Measurements from ENCODE around the gene FBXO17. TPM values are rescaled to one million over a fixed set of nuclear protein-coding genes. Genes with fewer than 3 reads are reported as not detected.
"Not testable (repeated sequence)": the region's sequence is repeated elsewhere in the genome, so short reads cannot be mapped to it uniquely, and the experiment has no call there.

The FBXO17 gene
- total RNA-seq, 2 experiments from 2014 or later, result not detected

DNA sequence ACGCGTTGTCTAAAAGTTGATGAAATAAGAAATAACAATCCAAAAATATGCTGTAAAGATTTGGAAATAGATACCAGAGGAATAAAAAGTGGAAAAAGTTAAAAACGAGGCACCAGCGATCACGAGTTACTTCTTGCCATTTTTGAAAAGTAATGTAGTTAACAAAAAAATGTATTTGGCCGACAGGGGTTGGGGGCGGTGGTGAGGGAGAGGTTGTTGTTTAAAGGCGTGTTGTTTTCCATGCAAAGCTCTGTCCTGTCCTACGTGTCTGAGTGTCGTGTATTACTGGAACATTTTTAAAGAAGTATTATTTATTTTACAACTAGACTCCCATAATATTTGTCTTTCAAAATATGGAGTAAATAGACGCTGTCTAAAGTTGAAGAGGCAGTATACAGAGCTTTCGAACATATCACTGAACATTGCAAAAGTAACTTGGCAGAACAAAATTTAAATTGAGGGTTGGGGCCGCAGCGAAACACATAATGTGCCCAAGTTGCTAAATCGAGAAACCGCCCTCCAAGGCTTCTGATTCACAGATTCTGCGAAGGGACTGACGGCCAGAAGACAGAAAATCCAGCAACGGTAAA lies 823 bp downstream of the FBXO17 start:
- CTCF ChIA-PET, result interaction anchor here (0.6 to 1.3 kb wide), 2 partner anchors 12 to 455 kb away, joined by 3 to 4 read pairs; no protein-coding TSS in a partner anchor

DNA sequence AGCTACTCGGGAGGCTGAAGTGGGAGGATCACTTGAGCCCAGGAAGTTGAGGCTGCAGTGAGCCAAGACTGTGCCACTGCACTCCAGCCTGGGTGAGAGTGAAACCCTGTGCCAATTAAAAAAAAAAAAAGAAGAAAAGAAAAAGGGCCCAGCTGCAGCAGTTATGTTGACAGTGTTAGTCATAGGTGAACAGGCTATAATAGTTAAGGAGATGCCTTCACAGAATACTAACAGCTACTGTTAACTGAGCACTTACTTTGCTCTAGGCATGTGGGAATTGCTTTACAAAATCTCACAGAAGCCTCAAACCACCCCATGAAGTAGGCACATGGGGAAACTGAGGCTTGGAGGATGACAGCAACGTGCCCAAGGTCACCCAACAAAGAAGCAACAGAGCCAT lies 3.9 kb downstream of the FBXO17 start:
- Histone ChIP-seq H3K27ac (ENCODE audit: low read depth in 1 of 2, low read length in 2 of 2) (no peak overlapping the region), H3K4me3 (ENCODE audit: low read length) (no peak overlapping the region), H3K9me3 (ENCODE audit: control insufficient read depth in 1 of 2, insufficient read depth in 1 of 2, low read length in 2 of 2) (peaks cover 0 to 7% of the 10 kb centered on the region in 2 experiments), H3K4me1 (ENCODE audit: insufficient read depth, low read length) (peaks cover 10% of the 10 kb centered on the region), H3K36me3 (ENCODE audit: insufficient read depth, low read length) (no peaks in the 10 kb centered on the region), H3K27me3 (ENCODE audit: control insufficient read depth in 1 of 2, insufficient read depth in 2 of 2, low read length in 2 of 2) (peaks cover 14 to 21% of the 10 kb centered on the region in 2 experiments)
- TF ChIP-seq, protein P1, sequence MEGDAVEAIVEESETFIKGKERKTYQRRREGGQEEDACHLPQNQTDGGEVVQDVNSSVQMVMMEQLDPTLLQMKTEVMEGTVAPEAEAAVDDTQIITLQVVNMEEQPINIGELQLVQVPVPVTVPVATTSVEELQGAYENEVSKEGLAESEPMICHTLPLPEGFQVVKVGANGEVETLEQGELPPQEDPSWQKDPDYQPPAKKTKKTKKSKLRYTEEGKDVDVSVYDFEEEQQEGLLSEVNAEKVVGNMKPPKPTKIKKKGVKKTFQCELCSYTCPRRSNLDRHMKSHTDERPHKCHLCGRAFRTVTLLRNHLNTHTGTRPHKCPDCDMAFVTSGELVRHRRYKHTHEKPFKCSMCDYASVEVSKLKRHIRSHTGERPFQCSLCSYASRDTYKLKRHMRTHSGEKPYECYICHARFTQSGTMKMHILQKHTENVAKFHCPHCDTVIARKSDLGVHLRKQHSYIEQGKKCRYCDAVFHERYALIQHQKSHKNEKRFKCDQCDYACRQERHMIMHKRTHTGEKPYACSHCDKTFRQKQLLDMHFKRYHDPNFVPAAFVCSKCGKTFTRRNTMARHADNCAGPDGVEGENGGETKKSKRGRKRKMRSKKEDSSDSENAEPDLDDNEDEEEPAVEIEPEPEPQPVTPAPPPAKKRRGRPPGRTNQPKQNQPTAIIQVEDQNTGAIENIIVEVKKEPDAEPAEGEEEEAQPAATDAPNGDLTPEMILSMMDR (IDR thresholded peaks at IDR 0.05), result no peak
- H3K27me3 Mint-ChIP-seq, result peaks cover 26% of the 10 kb centered on the region
- POLR2A ChIA-PET, result no interaction called here
- no peak overlapping the region for H3K4me3 Mint-ChIP-seq
- no peaks in the 10 kb centered on the region for H3K9me3 Mint-ChIP-seq
- DNase-seq (no peak), ATAC-seq (ENCODE audit: poor library complexity) (no peak)
- no peaks in the 10 kb centered on the region for H3K36me3 Mint-ChIP-seq (ENCODE audit: low read depth)
- H3K4me1 Mint-ChIP-seq (ENCODE audit: low read depth), result peaks cover 9% of the 10 kb centered on the region
- CTCF ChIA-PET, result interaction anchor here (0.7 kb wide), 1 partner anchor 1170 kb away, joined by 3 read pairs; no protein-coding TSS in a partner anchor
- no peak overlapping the region for H3K27ac Mint-ChIP-seq
- intact Hi-C loops (cut with DNase I, micrococcal nuclease), result no loop called here

More for the DNA sequence above, 823 bp downstream of the FBXO17 start:
- peaks cover 10% of the 10 kb centered on the region for H3K4me1 ChIP-seq (ENCODE audit: insufficient read depth, low read length)
- no peaks in the 10 kb centered on the region for H3K9me3 Mint-ChIP-seq
- H3K4me1 Mint-ChIP-seq (ENCODE audit: low read depth), result peaks cover 9% of the 10 kb centered on the region
- peaks cover 40% of the 10 kb centered on the region for H3K27me3 Mint-ChIP-seq
- POLR2A ChIA-PET, result no interaction called here
- H3K27me3 ChIP-seq (ENCODE audit: control insufficient read depth in 1 of 2, insufficient read depth in 2 of 2, low read length in 2 of 2), result peaks cover 16 to 22% of the 10 kb centered on the region in 2 experiments
- no peak overlapping the region for H3K4me3 ChIP-seq (ENCODE audit: low read length)
- H3K36me3 ChIP-seq (ENCODE audit: insufficient read depth, low read length), result no peaks in the 10 kb centered on the region
- intact Hi-C loops (cut with DNase I, micrococcal nuclease), result no loop called here
- peaks cover 0 to 7% of the 10 kb centered on the region in 2 experiments for H3K9me3 ChIP-seq (ENCODE audit: control insufficient read depth in 1 of 2, insufficient read depth in 1 of 2, low read length in 2 of 2)
- H3K4me3 Mint-ChIP-seq, result no peak overlapping the region
- H3K27ac Mint-ChIP-seq, result no peak overlapping the region
- ATAC-seq (ENCODE audit: poor library complexity) (no peak), DNase-seq (no peak)
- no peak overlapping the region for H3K27ac ChIP-seq (ENCODE audit: low read depth in 1 of 2, low read length in 2 of 2)
- TF ChIP-seq, protein P1 (IDR thresholded peaks at IDR 0.05), result no peak
- H3K36me3 Mint-ChIP-seq (ENCODE audit: low read depth), result no peaks in the 10 kb centered on the region

DNA sequence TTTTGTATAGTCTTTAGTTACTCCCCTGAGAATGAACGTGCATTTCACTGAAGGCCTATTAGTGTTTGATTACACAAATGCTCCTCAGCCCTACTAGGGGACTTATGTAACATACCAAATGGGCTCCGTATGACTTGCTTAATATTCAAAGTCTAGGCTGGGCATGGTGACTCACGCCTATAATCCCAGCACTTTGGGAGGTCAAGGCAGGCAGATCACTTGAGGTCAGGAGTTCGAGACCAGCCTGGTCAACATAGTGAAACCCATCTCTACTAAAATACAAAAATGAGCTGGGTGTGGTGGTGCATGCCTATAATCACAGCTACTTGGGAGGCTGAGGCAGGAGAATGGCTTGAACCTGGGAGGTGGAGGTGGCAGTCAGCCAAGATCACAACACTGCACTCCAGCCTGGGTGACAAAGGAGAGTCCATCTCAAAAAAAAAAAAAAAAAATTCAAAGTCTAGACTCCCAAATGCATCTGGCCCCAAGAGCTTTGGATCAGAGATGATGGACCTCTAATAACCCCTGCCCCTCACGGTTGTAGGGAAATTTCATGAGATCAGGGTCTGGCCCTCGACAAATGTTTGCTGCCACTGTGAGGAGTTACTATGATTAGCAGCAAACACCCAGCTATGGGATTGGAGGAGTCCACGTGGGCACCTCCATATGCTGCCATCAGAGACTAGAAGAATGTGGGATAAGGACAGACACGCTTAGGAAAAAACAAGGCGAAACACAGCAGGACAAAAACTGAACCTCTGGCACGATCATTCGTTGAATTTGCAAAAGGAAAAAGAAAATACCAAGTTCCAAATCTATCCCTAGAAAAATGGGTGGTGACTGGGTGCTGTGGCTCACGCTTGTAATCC lies 4.6 kb downstream of the FBXO17 start:
- DNase-seq (no peak), ATAC-seq (ENCODE audit: poor library complexity) (no peak)
- POLR2A ChIA-PET, result no interaction called here
- Histone ChIP-seq H3K36me3 (ENCODE audit: insufficient read depth, low read length) (no peaks in the 10 kb centered on the region), H3K27ac (ENCODE audit: low read depth in 1 of 2, low read length in 2 of 2) (no peak overlapping the region), H3K4me3 (ENCODE audit: low read length) (no peak overlapping the region), H3K27me3 (ENCODE audit: control insufficient read depth in 1 of 2, insufficient read depth in 2 of 2, low read length in 2 of 2) (peaks cover 7 to 14% of the 10 kb centered on the region in 2 experiments), H3K9me3 (ENCODE audit: control insufficient read depth in 1 of 2, insufficient read depth in 1 of 2, low read length in 2 of 2) (peaks cover 0 to 4% of the 10 kb centered on the region in 2 experiments), H3K4me1 (ENCODE audit: insufficient read depth, low read length) (peaks cover 7% of the 10 kb centered on the region)
- CTCF ChIA-PET, result interaction anchor here (0.7 kb wide), 2 partner anchors 820 to 1171 kb away, joined by 3 read pairs; no protein-coding TSS in a partner anchor
- TF ChIP-seq, protein P1 (IDR thresholded peaks at IDR 0.05), result no peak
- H3K36me3 Mint-ChIP-seq (ENCODE audit: low read depth), result no peaks in the 10 kb centered on the region
- H3K27ac Mint-ChIP-seq, result no peak overlapping the region
- H3K4me3 Mint-ChIP-seq, result no peak overlapping the region
- peaks cover 2% of the 10 kb centered on the region for H3K4me1 Mint-ChIP-seq (ENCODE audit: low read depth)
- intact Hi-C loops (cut with DNase I, micrococcal nuclease), result no loop called here
- H3K9me3 Mint-ChIP-seq, result no peaks in the 10 kb centered on the region
- peaks cover 18% of the 10 kb centered on the region for H3K27me3 Mint-ChIP-seq

DNA sequence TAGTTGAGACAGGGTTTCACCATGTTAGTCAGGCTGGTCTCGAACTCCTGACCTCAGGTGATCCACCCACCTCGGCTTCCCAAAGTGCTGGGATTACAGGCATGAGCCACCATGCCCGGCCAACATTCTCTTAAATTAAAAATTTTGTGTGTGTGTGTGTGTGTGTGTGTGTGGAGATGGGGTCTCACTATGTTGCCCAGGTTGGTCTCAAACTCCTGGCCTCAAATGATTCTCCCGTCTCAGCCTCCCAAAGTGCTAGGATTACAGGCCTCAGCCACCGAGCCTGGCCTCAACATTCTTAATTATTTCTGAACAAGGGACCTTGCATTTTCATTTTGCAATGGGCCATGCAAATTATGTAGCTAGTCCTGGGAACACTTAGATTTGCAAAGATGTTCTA lies 9.4 kb downstream of the FBXO17 start:
- H3K9me3 Mint-ChIP-seq; ATAC-seq (ENCODE audit: poor library complexity); CTCF ChIA-PET; H3K27ac ChIP-seq (ENCODE audit: low read depth in 1 of 2, low read length in 2 of 2); DNase-seq; H3K36me3 ChIP-seq (ENCODE audit: insufficient read depth, low read length); H3K27me3 ChIP-seq (ENCODE audit: control insufficient read depth in 1 of 2, insufficient read depth in 2 of 2, low read length in 2 of 2); H3K4me3 Mint-ChIP-seq; POLR2A ChIA-PET; H3K27ac Mint-ChIP-seq; H3K4me1 Mint-ChIP-seq (ENCODE audit: low read depth); H3K4me1 ChIP-seq (ENCODE audit: insufficient read depth, low read length); H3K36me3 Mint-ChIP-seq (ENCODE audit: low read depth); H3K4me3 ChIP-seq (ENCODE audit: low read length); H3K9me3 ChIP-seq (ENCODE audit: control insufficient read depth in 1 of 2, insufficient read depth in 1 of 2, low read length in 2 of 2): not testable (repeated sequence)
- peaks cover 14% of the 10 kb centered on the region for H3K27me3 Mint-ChIP-seq
- intact Hi-C loops (cut with DNase I, micrococcal nuclease), result loop anchor here in 1 of 2 experiments (10.0 kb wide), 1 partner anchor 219 kb away; no protein-coding TSS in a partner anchor

Data from CD4-positive, alpha-beta T cell (primary cell).